Activated CD4-positive, alpha-beta T cell treated with anti-CD3 and anti-CD28 coated beads for 36 hours (primary cell): Measurements from ENCODE around the gene CCDC197. TPM values are rescaled to one million over a fixed set of nuclear protein-coding genes. Genes with fewer than 3 reads are reported as not detected.

Experiments
- ATAC-seq: fragments of 200-7000 bp; cut with Tn5 transposase; one replicate; pipeline ENCODE4 v1.10.0; 2021; ENCODE audit warnings: mild to moderate bottlenecking, moderate library complexity
- CTCF ChIA-PET: fragments of 350-600 bp; sonication (Branson Sonifier 250); formaldehyde crosslinking; loops from one replicate; lab custom pipeline; 2021; ENCODE audit warnings: antibody characterized with exemption; lab: Charles Lee
- POLR2A ChIA-PET: fragments of 350-600 bp; sonication (Branson Sonifier 250); formaldehyde crosslinking; loops from one replicate; lab custom pipeline; 2021; ENCODE audit warnings: antibody characterized with exemption, inconsistent platforms; lab: Charles Lee
- DNase-seq: peaks from one replicate; pipeline ENCODE4 v3.0.0-alpha.2; 2020
- H3K27ac Mint-ChIP-seq: one replicate; pipeline ENCODE4 v1.8.0; 2021; ENCODE audit warnings: mixed read lengths
- H3K27me3 Mint-ChIP-seq: one replicate; pipeline ENCODE4 v1.8.0; 2021; ENCODE audit warnings: mixed read lengths
- H3K36me3 Mint-ChIP-seq: one replicate; pipeline ENCODE4 v1.8.0; 2021; ENCODE audit warnings: low read depth, mixed read lengths
- H3K4me1 Mint-ChIP-seq: one replicate; pipeline ENCODE4 v1.8.0; 2021; ENCODE audit warnings: mixed read lengths
- H3K4me3 Mint-ChIP-seq: one replicate; pipeline ENCODE4 v1.8.0; 2021; ENCODE audit warnings: mild to moderate bottlenecking, moderate library complexity, mixed read lengths
- H3K9me3 Mint-ChIP-seq: one replicate; pipeline ENCODE4 v1.8.0; 2021; ENCODE audit warnings: low read depth, mixed read lengths
- intact Hi-C, 2 experiments: fragments of 100-400 bp; cut with DNase I in 1 of 2; cut with micrococcal nuclease in 1 of 2; formaldehyde crosslinking; loops; one replicate each; pipeline versions ENCODE4 v1.14.2 to v1.15.1; 2022 to 2024; cut with DNase I, micrococcal nuclease
- total RNA-seq, 2 experiments: library from RNA; stranded (reverse); gene quantifications; one replicate each; pipeline ENCODE4 v1.2.3, GENCODE V29; 2021

Gene CCDC197
- total RNA-seq, 2 experiments from 2014 or later = 0.34 to 0.53 TPM

DNA sequence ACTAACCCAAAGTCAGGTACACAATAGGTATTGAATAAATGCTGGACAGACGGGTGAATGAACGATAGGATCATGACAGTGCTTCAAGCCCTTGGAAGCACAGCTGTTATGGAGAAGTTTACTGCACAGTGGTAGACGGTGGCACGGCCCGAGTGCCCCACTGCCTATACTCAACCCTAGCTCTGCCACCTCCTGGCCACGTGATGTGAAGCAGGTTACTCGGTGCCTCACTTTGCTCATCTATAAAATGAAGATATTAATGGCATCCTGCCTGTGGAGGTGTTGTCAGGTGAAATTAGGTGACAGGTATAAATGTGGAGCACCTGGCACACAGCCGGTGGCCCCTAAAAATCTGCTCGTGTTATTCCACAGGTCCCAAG, 26.5 kb upstream of the CCDC197 start:
- Mint-ChIP-seq H3K27ac (peak overlapping the region; percentile 97), H3K27me3 (peaks cover 2% of the 10 kb centered on the region), H3K4me3 (peak overlapping the region; percentile 70), H3K4me1 (peaks cover 75% of the 10 kb centered on the region), H3K36me3 (peaks cover 2% of the 10 kb centered on the region), H3K9me3 (no peaks in the 10 kb centered on the region)
- DNase-seq = peak; percentile 83
- CTCF ChIA-PET = interaction anchor here (0.7 to 13.9 kb wide), 14 partner anchors 8 to 1547 kb away, joined by 3 to 180 read pairs (median 5); partner anchors contain the start of genes CCDC197 and OTUB2
- ATAC-seq = peak; percentile 74
- POLR2A ChIA-PET = interaction anchor here (0.6 to 3.7 kb wide), 5 partner anchors 8 to 751 kb away, joined by 3 to 40 read pairs (median 7); no protein-coding TSS in a partner anchor
- intact Hi-C loops = loop anchor here (1.0 to 10.0 kb wide), 5 partner anchors 30 to 1294 kb away; partner anchors contain the start of genes LYSET (in 1 of the 2) and MOAP1 (in 1 of the 2)

DNA sequence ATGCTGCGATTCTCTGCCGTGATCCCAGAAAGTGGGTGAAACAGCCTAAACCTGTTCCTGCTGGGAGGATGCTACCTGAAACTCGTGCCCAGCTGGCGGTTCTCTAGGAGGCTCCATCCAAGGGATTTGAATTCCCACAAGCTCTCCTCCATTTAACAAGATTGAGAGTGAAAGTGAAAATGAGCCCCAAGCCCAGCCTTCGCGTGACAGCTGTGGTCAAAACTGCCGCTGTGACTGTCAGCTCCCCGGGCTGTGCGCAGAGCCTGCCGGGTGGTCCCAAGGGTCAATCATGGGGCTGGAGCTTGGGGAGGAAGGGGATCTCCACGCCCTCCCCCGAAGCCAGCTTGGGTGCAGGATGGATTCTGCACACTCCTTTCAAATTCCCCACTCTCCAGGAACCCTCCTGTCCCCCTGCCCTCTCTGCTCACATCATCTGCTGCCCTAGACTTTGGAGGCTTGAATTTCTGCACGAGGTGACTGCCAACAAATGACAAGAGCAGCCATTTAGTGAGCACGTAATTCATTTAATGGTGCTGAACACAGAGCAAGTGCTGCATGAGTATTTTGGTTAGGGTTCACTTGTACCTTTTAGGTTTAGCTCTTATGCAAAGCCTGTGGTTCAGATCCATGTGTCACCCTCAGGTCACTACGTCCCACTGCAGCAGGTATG, 26.0 kb upstream of the CCDC197 start:
- ATAC-seq = peak; percentile 60
- peak; percentile 84 for DNase-seq
- intact Hi-C loops = loop anchor here (1.0 to 10.0 kb wide), 8 partner anchors 8 to 1294 kb away; partner anchors contain the start of genes LYSET (in 1 of the 2) and MOAP1 (in 1 of the 2)
- ChIA-PET CTCF (interaction anchor here (0.7 to 13.9 kb wide), 13 partner anchors 12 to 128 kb away, joined by 3 to 180 read pairs (median 6); partner anchors contain the start of genes CCDC197 and OTUB2), POLR2A (interaction anchor here (0.5 to 3.7 kb wide), 7 partner anchors 8 to 752 kb away, joined by 3 to 40 read pairs (median 5); no protein-coding TSS in a partner anchor)
- Mint-ChIP-seq H3K4me3 (peak overlapping the region; percentile 70), H3K9me3 (no peaks in the 10 kb centered on the region), H3K4me1 (peaks cover 75% of the 10 kb centered on the region), H3K27me3 (peaks cover 2% of the 10 kb centered on the region), H3K36me3 (peaks cover 7% of the 10 kb centered on the region), H3K27ac (peak overlapping the region; percentile 97)

DNA sequence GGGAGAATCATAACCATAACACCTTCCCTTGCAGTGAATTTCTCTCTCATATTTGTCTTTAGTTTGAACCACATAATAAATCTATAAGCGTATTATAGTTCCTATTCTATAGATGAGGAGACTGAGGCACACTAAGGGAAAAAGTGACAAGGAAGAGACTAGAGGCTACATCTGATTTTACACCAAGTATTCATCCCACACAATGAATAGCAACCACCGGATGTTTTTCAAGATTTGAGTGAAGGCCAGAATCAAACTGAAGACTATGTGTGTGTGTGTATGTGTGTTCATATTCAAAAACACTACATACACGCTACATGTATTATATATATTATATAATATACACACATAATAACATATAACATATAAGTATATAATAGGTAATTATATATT, 25.5 kb upstream of the CCDC197 start:
- ChIA-PET CTCF (interaction anchor here (0.7 to 13.9 kb wide), 11 partner anchors 12 to 128 kb away, joined by 3 to 180 read pairs (median 8); partner anchors contain the start of gene CCDC197), POLR2A (interaction anchor here (0.7 to 3.7 kb wide), 5 partner anchors 9 to 32 kb away, joined by 3 to 40 read pairs (median 7); no protein-coding TSS in a partner anchor)
- H3K36me3 Mint-ChIP-seq = peaks cover 8% of the 10 kb centered on the region
- ATAC-seq (peak; percentile 21), DNase-seq (no peak)
- H3K27me3 Mint-ChIP-seq = peaks cover 2% of the 10 kb centered on the region
- no peaks in the 10 kb centered on the region for H3K9me3 Mint-ChIP-seq
- intact Hi-C loops = loop anchor here (1.0 to 10.0 kb wide), 8 partner anchors 8 to 1293 kb away; partner anchors contain the start of genes LYSET (in 1 of the 2) and MOAP1 (in 1 of the 2)
- H3K4me1 Mint-ChIP-seq = peaks cover 75% of the 10 kb centered on the region
- H3K4me3 Mint-ChIP-seq = peak overlapping the region; percentile 70
- H3K27ac Mint-ChIP-seq = peak overlapping the region; percentile 97

DNA sequence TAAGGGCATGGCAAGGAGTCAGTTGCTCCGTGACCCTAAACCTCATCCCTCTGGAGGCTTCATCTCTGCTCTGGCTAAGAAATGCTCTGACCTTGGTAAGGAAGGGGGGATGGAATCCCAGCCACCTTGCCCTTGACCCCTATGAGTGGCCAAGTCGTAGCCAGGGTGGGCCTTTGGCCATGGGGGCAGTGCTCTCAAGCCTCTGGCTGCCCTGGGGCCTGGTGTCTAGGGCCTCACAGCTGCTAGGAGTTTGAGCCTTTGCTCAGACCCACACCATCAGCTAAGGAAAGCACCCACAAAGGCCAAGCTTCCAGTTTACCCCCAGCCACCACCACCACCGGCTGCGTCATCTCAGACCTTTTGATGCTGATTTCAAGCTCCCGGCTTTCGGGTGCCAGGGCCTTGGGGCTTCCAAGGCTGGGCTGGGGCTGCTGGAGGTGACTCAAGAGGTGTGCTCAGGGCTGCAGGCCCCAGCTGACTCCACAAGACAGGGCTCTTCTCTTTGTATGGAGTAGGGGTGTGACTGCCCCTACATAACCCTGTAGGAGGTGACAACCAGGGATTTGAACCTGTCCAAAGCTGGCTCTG, 24.4 kb upstream of the CCDC197 start:
- peak; percentile 62 for DNase-seq
- Mint-ChIP-seq H3K4me3 (no peak overlapping the region), H3K27me3 (peaks cover 2% of the 10 kb centered on the region), H3K9me3 (peaks cover 4% of the 10 kb centered on the region), H3K36me3 (peaks cover 19% of the 10 kb centered on the region), H3K27ac (peak overlapping the region; percentile 87), H3K4me1 (peaks cover 80% of the 10 kb centered on the region)
- ChIA-PET CTCF (interaction anchor here (0.6 to 13.9 kb wide), 6 partner anchors 13 to 108 kb away, joined by 3 to 180 read pairs (median 14); partner anchors contain the start of genes DDX24 and IFI27L1), POLR2A (interaction anchor here (0.7 to 3.7 kb wide), 2 partner anchors 13 to 20 kb away, joined by 3 to 40 read pairs; no protein-coding TSS in a partner anchor)
- ATAC-seq = no peak
- intact Hi-C loops = loop anchor here (10.0 kb wide), 3 partner anchors 422 to 1292 kb away; partner anchors contain the start of genes LYSET (in 1 of the 2) and MOAP1 (in 1 of the 2)

DNA sequence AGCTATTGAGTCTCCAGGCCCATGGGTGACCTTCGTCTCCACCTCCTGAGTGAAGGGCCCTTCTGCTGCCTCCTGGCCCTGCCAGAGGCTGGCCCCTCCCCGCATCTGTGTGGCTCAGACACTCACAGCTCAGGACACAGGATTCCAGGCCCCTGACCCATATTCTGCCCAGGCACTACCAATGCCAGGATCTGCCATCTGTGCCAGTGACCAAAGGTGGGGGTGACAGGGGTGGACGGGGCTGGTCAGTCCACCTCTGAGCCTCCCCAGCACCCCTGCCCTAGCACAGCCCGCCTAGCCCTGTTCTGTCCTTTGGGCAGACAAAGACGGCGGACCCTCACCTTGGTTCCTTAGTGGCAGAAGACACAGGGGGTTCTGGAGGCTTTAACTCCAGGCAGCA, 23.5 kb upstream of the CCDC197 start:
- intact Hi-C loops = loop anchor here (10.0 kb wide), 3 partner anchors 421 to 1291 kb away; partner anchors contain the start of genes LYSET (in 1 of the 2) and MOAP1 (in 1 of the 2)
- H3K36me3 Mint-ChIP-seq = peaks cover 27% of the 10 kb centered on the region
- ChIA-PET CTCF (interaction anchor here (0.6 to 13.9 kb wide), 4 partner anchors 8 to 35 kb away, joined by 4 to 180 read pairs (median 28); no protein-coding TSS in a partner anchor), POLR2A (interaction anchor here (0.7 to 3.7 kb wide), 2 partner anchors 14 to 21 kb away, joined by 3 to 40 read pairs; no protein-coding TSS in a partner anchor)
- H3K9me3 Mint-ChIP-seq = peaks cover 9% of the 10 kb centered on the region
- H3K4me1 Mint-ChIP-seq = peaks cover 86% of the 10 kb centered on the region
- no peak for DNase-seq
- peak overlapping the region; percentile 87 for H3K27ac Mint-ChIP-seq
- H3K4me3 Mint-ChIP-seq = no peak overlapping the region
- no peak for ATAC-seq
- peaks cover 2% of the 10 kb centered on the region for H3K27me3 Mint-ChIP-seq

DNA sequence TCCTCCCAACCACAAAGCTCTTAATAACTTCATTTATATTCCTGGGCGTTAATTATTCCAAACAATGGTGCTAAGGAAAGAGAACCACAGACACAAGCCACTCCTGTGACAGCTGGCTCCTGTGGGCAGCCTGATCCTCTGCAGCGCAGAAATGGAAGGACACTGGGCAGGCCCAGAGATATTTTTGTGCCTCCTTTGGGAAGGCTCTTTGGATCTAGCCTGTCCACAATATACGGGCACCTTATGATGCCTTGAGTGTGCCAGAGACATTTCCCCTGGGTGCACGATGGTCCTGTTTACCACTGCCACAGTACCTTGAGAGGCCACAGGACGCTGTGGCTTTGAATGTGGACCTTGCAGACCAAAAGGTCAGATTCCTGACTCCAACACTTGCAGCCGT, 22.8 kb upstream of the CCDC197 start:
- ATAC-seq = no peak
- intact Hi-C loops = loop anchor here (10.0 kb wide), 3 partner anchors 421 to 1291 kb away; partner anchors contain the start of genes LYSET (in 1 of the 2) and MOAP1 (in 1 of the 2)
- Mint-ChIP-seq H3K4me1 (peaks cover 86% of the 10 kb centered on the region), H3K27me3 (no peaks in the 10 kb centered on the region), H3K4me3 (no peak overlapping the region), H3K9me3 (peaks cover 9% of the 10 kb centered on the region), H3K27ac (peak overlapping the region; percentile 70), H3K36me3 (peaks cover 32% of the 10 kb centered on the region)
- CTCF ChIA-PET = interaction anchor here (1.1 to 13.9 kb wide), 5 partner anchors 9 to 36 kb away, joined by 3 to 180 read pairs (median 4); no protein-coding TSS in a partner anchor
- POLR2A ChIA-PET = interaction anchor here (1.0 kb wide), 2 partner anchors 11 to 372 kb away, joined by 3 to 5 read pairs; no protein-coding TSS in a partner anchor
- DNase-seq = no peak

DNA sequence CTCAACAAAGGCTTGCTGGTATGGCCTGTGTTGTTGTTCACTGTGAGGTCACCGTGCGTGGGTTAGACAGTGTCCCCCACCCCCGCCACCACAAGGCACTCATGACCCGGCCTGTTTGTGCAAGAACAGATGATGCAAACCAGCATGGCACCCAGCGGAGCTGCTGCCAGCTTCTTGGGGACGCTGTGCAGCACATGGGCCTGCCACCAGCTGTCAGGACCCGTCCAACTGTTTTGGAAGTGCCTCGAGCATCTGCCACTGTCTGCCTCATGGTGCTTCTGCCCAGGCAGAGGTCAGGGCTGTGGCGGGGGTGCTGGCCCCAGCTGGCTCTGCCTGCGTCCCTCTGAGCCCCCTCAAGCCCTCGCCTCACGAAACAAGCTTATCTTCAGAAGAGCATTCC, 22.3 kb upstream of the CCDC197 start:
- ChIA-PET POLR2A (interaction anchor here (0.8 to 1.0 kb wide), 3 partner anchors 12 to 372 kb away, joined by 3 to 5 read pairs (median 3); no protein-coding TSS in a partner anchor), CTCF (interaction anchor here (1.1 to 13.9 kb wide), 5 partner anchors 10 to 36 kb away, joined by 3 to 180 read pairs (median 4); no protein-coding TSS in a partner anchor)
- intact Hi-C loops = loop anchor here (5.0 to 10.0 kb wide), 6 partner anchors 372 to 1547 kb away; partner anchors contain the start of genes LYSET (in 1 of the 2) and MOAP1 (in 1 of the 2)
- Mint-ChIP-seq H3K4me3 (no peak overlapping the region), H3K36me3 (peaks cover 35% of the 10 kb centered on the region), H3K4me1 (peaks cover 89% of the 10 kb centered on the region), H3K27me3 (no peaks in the 10 kb centered on the region), H3K9me3 (peaks cover 11% of the 10 kb centered on the region), H3K27ac (peak overlapping the region; percentile 97)
- DNase-seq = no peak
- no peak for ATAC-seq

DNA sequence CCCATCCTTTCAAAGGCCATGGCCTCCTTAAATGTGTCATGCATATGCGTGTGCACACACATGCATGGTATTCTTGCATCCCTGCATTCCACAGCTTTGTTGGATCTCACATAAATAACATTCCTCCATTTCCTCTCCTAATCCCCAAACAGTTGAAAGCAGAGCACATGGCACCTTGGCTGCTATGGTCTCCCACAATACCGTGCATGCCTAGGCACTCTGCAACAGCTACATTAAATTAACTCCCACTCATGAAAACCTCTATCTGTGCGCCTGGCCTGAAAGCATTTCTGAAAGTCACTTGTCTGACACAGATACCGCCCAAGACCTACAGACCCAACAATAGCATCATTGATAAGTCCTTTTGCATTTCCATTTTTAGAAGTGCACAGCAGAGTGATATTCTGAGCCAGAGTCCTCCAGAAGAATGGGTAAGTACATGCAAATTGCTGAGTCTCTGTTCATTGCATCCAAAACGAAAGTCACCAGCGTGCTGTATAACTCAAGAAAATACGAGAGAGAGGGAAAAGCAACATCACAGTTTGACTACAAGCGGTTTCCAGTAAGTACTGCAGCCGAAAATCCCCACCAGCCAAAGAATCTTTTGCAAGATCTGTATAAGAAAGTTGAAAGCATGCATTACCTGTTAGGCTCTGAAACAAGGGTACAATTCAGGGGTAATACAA, 21.2 kb upstream of the CCDC197 start:
- ChIA-PET POLR2A (interaction anchor here (1.1 to 1.2 kb wide), 2 partner anchors 17 to 36 kb away, joined by 3 read pairs; no protein-coding TSS in a partner anchor), CTCF (interaction anchor here (0.9 to 13.9 kb wide), 7 partner anchors 8 to 37 kb away, joined by 3 to 180 read pairs (median 5); no protein-coding TSS in a partner anchor)
- peaks cover 11% of the 10 kb centered on the region for H3K9me3 Mint-ChIP-seq
- peak overlapping the region; percentile 97 for H3K27ac Mint-ChIP-seq
- H3K4me1 Mint-ChIP-seq = peaks cover 89% of the 10 kb centered on the region
- DNase-seq (peak; percentile 69), ATAC-seq (peak; percentile 51)
- intact Hi-C loops = loop anchor here (5.0 to 10.0 kb wide), 6 partner anchors 371 to 1546 kb away; partner anchors contain the start of genes LYSET (in 1 of the 2) and MOAP1 (in 1 of the 2)
- H3K36me3 Mint-ChIP-seq = peaks cover 35% of the 10 kb centered on the region
- H3K27me3 Mint-ChIP-seq = no peaks in the 10 kb centered on the region
- peak overlapping the region; percentile 64 for H3K4me3 Mint-ChIP-seq

DNA sequence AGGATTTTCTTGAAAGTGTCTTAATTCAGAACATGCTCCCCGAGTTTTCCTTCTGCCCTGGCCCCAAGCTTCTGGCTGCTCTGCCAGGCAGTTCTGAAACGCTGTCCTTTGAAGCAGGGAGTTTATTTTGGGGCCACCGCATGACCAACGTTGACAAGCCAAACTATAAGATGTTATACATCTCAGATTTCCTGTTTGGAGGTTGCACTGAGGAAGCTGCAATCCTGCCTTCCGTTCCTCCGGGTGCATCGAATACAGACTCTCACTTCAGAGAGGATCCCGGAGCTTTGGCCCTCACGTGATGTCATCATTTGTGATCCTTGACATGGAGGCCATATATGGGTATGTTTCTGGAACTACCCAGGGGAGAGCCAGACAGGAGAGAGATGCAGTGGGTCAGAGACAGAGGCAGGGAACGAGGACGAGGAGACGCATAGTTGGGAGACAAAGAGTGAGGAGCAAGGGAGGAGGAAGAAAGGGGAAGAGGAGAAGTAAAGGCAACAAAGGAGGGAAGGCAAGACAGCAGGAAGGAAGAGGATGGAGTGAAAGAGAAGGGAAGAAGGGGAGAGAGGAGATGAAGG, 20.5 kb upstream of the CCDC197 start, which contains the start of gene ASB2:
Gene ASB2 (minus strand): TSS at position 94 of the 581 bp plus-strand sequence. CDS start 12,031 bp downstream, outside the sequence.
- intact Hi-C loops = loop anchor here (5.0 to 10.0 kb wide), 6 partner anchors 371 to 1546 kb away; partner anchors contain the start of genes LYSET (in 1 of the 2) and MOAP1 (in 1 of the 2)
- H3K36me3 Mint-ChIP-seq = peaks cover 35% of the 10 kb centered on the region
- H3K4me3 Mint-ChIP-seq = peak within 1 kb of the TSS; percentile 64
- ChIA-PET CTCF (interaction anchor here (0.9 to 13.9 kb wide), 7 partner anchors 9 to 38 kb away, joined by 3 to 180 read pairs (median 5); no protein-coding TSS in a partner anchor), POLR2A (interaction anchor here (1.1 to 1.2 kb wide), 2 partner anchors 18 to 37 kb away, joined by 3 read pairs; no protein-coding TSS in a partner anchor)
- H3K27ac Mint-ChIP-seq = peak within 1 kb of the TSS; percentile 97
- peaks cover 86% of the 10 kb centered on the region for H3K4me1 Mint-ChIP-seq
- peaks cover 11% of the 10 kb centered on the region for H3K9me3 Mint-ChIP-seq
- H3K27me3 Mint-ChIP-seq = no peaks in the 10 kb centered on the region
- ATAC-seq (peak; percentile 21), DNase-seq (peak; percentile 58)
